HG02798 (cell line): ENCODE data around the gene PACSIN1.

Source experiments
- ATAC-seq: cut with Tn5 transposase; IDR thresholded peaks from one replicate; pipeline ENCODE4 v1.9.1; 2021; ENCODE audit warnings: mild to moderate bottlenecking; ENCODE audit not compliant: unreplicated experiment, poor library complexity

PACSIN1 gene

DNA sequence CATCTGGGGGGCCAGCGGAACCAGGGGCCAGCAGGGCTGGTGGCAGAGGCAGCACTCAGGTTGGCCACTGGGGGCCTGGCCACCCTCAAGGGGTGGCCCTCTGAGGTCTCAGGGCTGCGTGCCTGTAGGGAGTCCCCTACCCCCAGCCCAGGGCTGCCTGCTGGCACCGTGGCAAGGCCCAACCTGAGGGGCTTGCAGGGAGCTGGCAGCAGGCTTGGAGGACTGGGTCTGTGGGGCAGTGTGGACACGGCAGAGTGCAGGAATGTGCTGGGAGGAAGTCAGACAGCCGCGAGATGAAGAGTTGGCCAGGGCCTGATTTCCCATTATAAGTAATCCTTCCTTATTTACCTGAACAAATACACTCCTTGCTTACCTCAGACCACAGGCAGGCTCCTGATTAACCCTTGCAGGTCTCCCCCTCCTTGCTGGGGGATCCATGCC is 90.2 kb downstream of the PACSIN1 start, which contains the start of gene SPDEF:
SPDEF (minus strand) TSS at position 299 of the 441 bp plus-strand sequence. CDS start 11,874 bp downstream, outside the sequence.
- no peak for ATAC-seq

DNA sequence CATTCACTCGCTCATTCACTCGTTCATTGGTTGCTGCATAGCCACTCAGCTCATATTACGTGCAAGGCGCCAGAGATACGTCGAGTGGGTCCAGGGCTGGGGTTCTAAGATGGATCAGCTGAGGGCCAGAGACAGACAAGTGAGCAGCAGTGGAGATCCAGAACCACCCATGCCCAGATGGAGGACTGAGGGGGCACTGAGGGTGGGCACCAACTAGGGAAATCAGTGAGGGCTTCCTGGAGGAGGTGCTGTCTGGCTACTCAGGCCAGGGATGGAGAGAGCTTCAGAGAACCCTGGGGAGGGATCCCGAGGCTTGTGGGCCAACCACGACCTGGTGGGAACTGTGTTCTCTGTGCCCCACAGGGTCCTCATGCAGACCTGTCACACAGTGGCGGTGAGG is 90.6 kb downstream of the PACSIN1 start:
- no peak for ATAC-seq

DNA sequence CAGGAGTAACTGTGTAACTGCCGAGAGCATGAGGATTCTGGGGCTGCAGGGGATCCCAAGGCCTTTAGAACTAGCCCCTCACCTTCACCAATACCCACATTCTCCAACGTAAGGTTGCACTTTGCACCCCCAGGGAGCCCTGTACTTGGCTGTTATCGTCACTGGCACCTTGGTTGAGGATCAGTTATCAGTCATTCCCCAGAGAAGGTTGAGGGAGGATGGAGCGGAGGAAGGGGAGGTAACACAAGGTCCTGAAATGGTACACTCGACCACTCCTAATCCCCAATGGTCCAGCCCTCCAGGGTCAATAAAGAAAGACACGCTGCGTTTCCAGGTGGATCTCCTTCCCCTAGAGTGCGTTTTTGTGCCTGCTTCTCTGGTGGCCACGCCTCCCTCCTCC is 91.4 kb downstream of the PACSIN1 start:
- ATAC-seq = no peak

DNA sequence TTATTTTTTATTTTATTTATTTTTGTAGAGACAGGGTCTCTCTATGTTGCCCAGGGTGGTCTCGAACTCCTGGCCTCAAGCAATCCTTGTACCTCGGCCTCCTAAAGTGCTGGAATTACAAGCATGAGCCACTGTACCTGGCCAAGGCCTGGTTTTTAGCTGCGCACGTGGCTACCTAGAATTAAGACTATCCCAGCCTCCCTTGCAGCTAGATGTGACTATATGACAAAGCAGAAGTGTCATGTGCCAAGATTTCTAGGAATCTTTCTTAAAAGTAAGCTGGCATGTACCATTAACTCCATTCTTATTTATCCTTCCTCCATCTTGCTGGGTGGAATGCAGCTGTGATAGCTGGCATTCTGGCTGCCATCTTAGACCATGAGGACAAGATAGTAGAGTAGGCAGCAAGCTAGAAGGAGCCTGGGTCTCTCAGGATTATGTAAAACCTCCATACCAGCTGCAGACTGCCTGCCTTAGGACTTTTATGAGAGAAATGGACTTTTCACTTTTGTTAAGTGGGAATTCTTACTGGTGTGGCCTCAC is 92.4 kb downstream of the PACSIN1 start:
- no peak for ATAC-seq

DNA sequence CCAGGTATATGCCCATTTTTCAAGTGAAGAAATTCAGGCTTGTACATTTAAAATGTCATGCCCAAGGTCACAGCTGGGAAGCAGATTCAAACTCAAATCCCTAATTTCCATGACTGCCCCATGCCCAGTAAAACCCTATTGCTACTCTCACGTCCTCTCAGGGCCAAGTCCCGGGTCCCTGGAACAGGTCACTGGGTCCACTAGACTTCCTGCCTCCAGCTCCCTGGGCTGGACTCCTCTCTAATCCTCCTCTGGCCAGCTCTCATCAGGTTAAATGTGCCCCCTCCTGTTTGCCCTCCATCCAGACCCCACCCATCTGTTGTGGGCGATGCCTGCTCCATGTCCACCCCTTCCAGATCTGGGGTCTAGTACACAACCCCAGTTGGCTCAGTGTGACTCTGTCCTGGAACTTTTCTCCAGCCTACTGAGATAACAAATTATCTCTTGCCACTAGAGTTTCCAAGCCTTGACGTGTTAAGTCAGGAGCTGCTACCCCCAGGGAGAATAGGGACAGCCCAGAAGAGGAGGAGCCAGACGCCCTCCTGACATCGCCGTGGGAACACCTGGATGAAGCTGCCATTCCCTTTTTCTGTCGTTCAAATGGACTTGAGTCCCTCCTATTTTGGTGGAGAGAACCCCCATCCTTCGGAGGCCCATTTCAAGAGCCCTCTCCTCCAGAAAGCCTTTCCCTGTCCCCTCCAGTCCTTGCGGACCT is 93.9 kb downstream of the PACSIN1 start:
- ATAC-seq = no peak

DNA sequence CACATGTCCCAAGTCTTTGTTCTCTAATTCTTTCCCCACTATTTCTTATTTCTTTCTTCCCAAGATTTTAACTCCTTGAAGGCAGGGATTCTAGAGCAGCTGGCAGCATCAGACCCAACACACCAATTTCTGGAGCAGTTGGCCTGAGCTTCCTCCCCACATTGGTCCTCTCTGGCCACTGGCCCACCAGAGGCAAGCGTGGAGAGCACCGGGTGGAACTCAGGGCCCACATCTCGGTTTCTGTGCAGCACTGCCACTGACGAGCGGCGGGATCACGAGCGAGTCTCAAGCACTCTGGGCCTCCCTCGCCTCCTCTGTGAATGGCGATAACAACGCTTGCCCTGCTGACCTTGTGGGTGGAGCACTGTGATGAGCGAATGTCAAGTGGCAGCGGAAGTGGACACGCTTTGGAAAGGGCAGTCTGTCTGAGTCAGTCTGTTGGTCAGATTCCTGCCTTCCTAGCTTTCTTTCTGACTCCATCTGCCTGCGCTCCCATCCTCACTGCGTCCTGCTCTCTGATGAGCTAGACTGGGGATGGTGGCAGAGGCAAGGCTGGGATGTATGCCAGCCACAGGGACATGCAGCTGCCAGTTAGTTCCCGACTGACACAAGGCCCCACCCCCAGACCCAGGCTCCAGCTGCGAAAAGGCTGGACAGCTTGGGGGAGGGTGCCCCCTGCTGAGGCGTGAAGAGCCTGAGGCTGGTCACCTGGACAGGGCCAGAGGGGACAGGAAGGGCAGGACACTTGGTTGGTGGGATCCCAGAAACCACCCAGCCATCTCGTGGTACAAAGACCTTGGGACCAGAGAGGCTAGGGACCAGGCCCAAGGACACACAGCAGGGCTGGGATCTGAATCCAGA is 94.7 kb downstream of the PACSIN1 start:
- no peak for ATAC-seq

DNA sequence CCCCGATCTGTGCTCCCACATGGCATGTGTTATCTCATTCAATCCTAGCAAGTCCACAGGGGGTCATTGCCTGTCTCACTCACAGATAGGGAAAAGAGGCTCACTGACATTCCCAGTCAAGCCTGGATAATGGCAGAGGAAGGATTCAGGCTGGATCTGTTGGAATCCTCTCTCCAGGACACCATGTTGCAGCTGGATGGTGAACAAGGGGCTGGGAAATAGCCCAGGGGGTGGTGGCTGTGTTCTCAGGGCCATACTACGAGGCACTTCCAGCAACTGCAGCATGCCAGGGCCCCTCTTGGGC is 95.3 kb downstream of the PACSIN1 start:
- no peak for ATAC-seq

DNA sequence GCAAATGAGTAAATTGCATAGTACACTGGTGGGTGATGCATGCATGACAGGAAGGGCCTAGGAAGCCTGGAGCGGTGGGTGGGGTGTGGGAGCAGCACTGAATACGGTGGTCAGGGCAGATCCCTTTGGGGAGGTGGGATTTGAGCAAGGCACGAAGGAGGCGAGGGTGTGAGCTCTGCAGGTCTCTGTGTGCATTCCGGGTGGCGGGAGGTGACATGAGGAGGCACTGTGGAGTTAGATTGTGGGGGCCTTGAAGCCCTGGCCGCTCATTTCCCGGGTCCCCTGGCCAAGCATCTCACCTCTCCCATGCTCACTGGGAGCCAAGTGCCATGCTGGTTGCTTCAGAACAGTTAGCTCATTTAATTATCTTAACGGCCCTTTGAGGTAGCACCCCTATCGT is 96.5 kb downstream of the PACSIN1 start:
- ATAC-seq = no peak

DNA sequence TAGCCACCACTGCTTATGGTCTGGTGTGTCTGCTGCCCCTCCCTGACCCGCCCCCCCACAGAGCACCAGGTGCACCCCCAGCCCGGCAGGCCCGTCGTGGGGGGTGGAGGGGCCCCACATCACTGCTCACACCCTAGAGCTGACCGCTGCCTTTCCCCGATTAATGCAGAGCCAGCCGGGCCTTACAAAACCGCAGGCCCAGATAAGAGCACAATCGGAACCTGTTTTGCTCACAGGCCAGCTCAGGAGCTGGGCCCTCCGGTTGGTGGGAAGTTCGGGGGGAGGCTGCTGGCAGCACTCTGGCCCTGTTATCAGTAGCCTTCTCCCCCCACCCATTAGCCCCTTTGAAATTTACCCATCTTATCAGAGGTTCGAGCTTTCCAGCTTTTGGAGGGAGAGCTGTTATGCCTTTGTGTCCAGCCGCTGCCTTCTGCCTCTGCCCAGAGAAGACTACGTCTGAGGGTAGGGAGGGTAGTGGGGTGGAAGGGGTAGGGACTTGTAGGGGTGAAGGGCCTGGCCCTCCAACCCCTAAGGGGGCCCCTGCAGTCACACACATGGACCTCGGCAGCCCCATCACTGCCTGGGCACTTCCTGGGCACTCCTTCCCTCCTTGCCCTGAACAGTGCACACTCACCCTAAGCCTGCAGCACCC is 97.1 kb downstream of the PACSIN1 start:
- no peak for ATAC-seq

DNA sequence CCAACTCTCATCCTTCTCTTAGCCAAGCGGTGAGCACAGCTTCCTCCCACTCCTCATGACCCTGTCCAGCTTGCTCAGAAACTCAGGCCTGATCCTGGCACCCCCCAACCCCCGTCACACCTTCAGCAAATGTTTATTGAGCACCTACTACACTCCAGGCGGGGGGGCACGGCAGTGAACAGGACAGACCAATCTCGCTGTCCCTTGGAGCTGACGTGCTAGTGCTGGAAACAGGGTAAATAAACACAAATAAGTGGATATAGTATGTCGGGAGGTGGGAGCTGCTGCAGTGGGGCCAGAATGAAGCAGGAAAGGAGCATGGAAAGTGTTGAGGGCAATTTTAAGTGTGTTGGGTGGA is 97.6 kb downstream of the PACSIN1 start:
- ATAC-seq = no peak

DNA sequence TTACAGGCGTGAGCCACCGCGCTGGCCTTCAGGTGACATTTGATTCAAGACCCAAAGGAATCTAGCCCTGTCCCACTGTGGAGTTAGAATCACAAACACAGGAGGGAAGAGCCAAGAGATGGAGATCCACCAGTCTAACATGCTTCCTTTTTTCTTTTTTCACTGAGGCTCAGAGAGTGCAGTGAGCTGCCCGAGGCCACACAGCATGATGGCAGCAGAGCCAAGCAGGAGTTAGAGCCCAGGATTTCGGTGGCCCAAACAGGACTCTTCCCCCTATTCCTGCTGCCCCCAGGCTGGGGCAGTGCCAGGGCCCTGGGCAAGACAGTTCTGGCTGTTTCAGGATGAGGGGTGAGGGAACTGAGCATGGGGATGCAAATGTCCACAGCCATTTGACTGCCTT is 98.3 kb downstream of the PACSIN1 start:
- no peak for ATAC-seq

DNA sequence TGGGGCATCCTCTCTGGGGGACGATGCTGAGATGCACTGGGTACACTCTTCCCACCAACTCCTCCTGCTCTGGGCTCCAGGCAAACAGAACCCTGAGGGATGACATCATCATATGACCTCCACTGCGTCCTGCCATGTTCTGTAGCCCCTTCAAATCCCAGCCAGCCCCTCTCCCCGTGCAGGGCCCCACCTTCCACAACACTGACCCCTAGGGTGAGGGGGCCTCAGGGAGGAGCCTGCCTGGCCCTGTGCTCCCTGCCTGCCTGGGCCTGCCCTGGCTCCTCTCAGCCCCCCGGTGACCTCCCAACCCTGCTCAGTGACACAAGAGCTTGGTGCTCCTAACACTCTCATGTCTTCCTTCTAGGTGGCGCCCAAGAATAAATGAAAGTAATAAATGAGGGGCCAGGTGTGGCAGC is 99.9 kb downstream of the PACSIN1 start:
- ATAC-seq = no peak

DNA sequence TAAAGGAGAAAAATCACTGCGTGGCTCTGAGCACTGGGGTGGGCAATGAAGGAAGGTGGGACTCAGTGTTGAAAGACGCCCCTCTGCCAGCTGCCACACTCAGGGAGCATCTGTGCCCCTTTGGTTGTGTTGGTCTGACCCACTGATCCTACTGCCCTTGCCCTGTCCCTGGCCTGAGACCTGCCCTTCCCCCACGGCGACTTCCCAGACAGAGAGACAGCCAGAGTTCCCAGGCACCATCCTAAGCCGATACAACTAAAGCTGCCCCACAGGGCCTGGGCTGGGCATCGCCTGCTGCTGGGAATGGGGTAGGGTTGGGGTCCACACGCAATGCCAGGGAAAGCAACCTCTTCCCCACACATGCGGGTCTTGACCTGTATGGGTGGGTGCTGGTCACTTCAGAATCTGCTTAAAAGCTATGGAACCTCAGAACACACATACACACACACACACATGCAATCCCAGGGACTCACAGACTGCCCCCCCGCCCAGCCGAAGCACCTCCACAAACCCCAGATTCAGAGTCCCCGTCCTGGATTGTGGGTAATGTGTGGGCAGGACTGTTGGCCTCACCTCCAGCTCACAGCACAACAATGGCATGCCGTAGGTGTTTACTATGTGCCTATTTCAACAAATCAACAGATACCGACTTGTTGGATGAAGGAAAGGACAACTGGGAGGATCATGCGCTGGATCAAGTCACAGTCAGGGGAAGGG is 101.1 kb downstream of the PACSIN1 start:
- no peak for ATAC-seq

DNA sequence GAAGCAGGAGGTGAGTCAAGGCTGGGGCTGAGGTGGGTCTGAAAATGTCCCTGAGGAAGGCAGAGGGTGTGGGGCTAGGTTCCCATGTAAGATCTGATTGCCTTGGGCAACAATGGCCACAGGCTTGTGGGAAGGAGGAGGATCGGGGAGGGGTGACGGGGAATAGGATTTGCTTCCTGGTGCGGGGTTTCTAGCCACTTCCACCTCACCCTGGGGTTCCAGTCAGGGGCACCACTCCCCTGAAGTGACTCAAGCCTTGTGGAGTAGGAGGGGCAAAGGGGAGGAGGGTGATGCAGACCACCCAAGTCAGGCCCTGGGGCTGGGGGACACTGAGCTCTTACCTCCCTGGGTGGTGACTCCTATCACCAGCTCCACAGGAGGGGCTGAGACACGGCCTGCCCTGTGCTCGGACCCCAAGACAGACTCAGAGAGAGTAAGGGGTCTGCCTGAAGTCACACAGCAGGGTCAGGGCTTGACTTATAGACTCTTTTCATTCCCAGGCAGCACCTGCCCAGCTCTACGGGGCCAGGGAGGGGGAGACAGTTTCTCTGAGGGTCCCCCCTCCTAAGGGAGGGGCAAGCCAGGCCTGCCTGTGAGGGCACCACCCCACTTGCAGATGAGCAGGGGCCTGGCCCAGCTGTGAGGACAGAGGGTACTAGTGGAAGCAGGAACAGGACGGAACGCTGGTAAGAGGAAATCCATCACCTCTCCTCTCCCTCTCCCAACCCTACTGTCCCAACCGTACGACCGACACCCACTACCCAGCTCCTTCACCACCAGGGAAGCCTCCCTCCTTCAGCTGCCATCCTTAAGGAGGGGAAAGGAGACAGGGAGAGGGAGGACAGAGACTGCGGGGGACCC is 102.7 kb downstream of the PACSIN1 start:
- ATAC-seq = no peak

DNA sequence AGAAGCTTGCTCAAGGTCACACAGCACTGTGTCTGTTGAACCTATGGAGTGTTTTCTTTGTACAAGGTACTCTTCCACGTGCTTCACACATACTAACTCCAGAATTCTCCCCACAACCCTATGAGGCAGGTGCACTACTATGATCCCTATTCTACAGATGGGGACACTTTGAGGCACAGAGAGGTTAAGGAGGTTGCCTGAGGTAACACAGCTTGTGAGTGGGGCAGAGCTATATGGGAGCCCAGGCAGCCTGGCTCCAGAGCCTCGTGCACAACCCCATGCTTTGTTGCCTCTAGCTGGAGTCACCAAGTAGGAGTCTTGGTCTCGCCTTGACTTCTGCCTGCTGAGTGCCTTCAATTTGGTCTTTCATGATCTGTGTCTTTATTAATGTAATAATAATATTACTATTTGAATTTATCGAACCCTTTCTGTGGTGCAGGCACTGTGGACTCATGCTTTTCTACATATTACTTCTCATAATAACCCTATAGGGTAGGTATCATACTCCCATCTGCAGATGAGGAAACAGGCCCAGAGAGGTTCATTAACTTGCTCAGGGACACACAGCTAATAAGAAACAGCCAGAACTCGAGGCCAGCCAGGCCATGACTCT is 103.6 kb downstream of the PACSIN1 start:
- ATAC-seq = no peak

DNA sequence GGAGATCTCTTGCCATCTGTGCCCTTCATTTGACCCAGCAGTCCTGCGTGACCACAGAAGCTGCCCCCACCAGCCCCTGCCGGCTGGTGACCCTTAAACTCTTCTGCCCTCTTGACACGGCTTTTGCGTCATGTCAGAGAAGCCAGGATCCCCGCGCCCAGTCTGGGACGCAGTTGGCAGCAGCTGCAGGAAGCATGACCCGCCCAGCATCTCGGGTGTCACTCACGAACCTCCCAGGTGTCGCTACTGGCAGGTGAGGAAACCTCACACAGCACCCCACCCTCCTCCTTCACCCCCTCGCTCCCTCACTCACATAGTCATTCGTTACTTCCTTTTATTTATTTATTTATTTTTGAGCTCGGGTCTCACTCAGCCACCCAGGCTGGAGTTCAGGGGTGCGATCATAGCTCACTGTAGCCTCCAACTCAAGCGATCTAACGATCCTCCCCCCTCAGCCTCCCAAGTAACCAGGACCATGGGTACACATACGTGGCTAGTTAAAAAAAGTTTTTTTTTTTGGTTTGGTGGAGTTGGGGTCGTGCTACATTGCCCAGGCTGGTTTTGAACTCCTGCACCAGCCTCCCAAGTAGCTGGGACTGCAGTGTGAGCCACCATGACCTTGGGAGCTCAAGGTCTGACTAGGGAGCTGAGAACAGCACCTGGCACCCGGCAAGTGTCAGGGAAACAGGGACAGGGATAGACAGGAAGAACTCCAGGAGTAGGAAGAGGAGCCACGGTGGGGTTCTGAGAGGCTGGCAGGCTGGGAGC is 104.4 kb downstream of the PACSIN1 start:
- no peak for ATAC-seq

DNA sequence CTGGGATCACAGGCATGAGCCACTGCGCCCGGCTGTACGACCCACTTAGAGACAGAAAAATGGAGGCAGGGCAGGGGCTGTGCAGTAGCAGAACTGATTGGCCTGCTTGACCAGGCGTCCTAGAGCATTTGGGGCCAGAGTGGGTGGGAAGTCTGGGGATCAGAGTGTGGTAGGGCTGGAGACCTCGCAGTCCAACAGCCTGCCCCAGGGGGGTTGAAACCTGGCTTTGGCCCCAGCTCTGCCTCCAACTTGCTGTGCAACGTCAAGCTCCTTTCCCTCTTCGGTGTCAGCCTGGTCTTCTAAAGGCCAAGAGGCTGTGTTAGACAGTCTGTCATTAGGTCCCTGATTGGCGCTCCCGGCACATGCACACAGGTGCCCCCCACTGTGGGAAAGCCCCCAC is 105.5 kb downstream of the PACSIN1 start:
- no peak for ATAC-seq

DNA sequence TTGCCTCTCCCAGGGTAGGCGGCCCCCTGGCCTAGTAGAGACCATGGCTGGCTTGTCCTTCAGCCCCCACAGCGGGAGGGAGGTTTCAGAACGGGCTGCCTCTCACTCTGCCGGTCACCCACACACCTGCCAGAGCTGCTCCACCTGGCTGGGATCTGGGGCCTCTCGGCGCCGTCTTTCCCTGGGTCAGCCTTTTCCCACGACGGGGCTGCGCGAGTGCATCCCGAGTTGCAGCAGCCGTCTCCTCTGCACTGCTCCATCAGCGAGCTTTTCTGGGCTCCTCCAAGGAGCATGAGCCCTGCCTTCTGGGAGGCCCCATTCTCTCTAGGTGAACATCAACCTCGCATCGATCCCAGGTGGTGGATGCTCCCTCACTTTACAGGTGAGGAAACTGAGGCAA is 106.1 kb downstream of the PACSIN1 start:
- ATAC-seq = no peak
